Measurements from ENCODE around the gene POLDIP3.
A peak's percentile ranks its signal among the peaks of the same experiment; 100 is the strongest.

The POLDIP3 gene

DNA sequence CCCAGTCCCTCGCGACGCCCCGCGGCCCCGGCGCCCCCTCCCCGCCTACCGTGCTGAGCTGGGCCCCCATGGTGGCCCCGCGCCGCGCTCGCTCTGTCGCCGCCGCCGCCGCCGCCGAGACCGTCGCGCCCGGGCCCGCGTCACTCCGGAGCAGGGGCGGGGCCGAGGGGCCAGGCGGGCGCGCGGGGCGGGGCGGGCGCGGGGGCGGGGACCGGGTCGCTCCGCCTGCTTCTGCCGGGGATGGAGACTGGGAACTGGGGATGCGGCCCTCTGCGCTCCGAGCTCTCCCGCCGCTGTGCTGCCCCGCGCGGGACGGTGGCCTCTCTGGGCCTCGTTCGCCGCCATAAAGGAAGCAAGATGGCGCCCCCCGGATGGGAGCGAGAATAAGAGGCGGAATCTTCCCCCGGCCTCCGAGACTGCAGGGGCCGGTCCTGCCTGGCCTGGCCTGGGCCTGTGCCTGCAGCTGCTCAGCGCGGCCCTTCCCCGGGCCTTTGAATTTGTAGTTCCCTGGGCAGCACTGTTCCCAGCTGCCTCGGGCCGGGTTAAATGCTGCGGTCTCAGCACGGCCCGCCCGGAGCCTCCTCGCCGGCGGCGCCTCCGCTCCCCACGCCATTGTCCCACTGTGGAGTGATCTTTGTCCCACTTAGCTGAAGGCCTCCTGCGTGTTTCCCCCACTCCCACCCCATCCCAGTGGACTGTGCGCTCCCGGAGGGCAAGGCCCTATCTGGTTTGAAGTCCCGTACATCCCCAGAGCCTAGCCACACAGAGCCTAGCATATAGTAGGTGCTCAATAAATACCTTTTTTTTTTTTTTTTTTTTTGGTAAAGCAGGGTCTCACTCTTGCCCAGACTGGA, 34.8 kb upstream of the POLDIP3 start, which contains the start of gene CYB5R3 (continued):
- TF ChIP-seq, protein P1, sequence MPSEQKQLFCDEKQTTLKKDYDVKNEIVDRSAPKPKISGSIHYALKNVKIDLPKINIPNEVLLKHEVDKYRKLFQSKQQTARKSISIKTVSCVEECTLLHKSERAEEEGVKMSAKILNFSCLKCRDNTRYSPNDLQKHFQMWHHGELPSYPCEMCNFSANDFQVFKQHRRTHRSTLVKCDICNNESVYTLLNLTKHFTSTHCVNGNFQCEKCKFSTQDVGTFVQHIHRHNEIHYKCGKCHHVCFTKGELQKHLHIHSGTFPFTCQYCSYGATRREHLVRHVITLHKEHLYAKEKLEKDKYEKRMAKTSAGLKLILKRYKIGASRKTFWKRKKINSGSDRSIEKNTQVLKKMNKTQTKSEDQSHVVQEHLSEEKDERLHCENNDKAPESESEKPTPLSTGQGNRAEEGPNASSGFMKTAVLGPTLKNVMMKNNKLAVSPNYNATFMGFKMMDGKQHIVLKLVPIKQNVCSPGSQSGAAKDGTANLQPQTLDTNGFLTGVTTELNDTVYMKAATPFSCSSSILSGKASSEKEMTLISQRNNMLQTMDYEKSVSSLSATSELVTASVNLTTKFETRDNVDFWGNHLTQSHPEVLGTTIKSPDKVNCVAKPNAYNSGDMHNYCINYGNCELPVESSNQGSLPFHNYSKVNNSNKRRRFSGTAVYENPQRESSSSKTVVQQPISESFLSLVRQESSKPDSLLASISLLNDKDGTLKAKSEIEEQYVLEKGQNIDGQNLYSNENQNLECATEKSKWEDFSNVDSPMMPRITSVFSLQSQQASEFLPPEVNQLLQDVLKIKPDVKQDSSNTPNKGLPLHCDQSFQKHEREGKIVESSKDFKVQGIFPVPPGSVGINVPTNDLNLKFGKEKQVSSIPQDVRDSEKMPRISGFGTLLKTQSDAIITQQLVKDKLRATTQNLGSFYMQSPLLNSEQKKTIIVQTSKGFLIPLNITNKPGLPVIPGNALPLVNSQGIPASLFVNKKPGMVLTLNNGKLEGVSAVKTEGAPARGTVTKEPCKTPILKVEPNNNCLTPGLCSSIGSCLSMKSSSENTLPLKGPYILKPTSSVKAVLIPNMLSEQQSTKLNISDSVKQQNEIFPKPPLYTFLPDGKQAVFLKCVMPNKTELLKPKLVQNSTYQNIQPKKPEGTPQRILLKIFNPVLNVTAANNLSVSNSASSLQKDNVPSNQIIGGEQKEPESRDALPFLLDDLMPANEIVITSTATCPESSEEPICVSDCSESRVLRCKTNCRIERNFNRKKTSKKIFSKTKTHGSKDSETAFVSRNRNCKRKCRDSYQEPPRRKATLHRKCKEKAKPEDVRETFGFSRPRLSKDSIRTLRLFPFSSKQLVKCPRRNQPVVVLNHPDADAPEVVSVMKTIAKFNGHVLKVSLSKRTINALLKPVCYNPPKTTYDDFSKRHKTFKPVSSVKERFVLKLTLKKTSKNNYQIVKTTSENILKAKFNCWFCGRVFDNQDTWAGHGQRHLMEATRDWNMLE (tag by site-specific recombination; conservative IDR thresholded peaks at IDR 0.05; ENCODE audit: low read depth) = no peak
- no peak for TF ChIP-seq ZNF626 (tag by site-specific recombination; IDR thresholded peaks at IDR 0.05)
- TF ChIP-seq ZNF426 (tag by site-specific recombination; IDR thresholded peaks at IDR 0.05) = no peak
- TF ChIP-seq ZNF558 (tag by site-specific recombination; IDR thresholded peaks at IDR 0.05) = no peak
- no peak for TF ChIP-seq ZNF169 (tag by site-specific recombination; IDR thresholded peaks at IDR 0.05)
- no peak for TF ChIP-seq HOXA7 (CRISPR knock-in tag; IDR thresholded peaks at IDR 0.05; ENCODE audit: borderline replicate concordance)
- TF ChIP-seq, protein P2, sequence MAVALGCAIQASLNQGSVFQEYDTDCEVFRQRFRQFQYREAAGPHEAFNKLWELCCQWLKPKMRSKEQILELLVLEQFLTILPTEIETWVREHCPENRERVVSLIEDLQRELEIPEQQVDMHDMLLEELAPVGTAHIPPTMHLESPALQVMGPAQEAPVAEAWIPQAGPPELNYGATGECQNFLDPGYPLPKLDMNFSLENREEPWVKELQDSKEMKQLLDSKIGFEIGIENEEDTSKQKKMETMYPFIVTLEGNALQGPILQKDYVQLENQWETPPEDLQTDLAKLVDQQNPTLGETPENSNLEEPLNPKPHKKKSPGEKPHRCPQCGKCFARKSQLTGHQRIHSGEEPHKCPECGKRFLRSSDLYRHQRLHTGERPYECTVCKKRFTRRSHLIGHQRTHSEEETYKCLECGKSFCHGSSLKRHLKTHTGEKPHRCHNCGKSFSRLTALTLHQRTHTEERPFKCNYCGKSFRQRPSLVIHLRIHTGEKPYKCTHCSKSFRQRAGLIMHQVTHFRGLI (tag by site-specific recombination; IDR thresholded peaks at IDR 0.05) = no peak
- no peak for TF ChIP-seq ZNF211 (tag by site-specific recombination; IDR thresholded peaks at IDR 0.05; ENCODE audit: low read depth)
- 0 out of 2 replicates have a peak, but pooled peaks have one; percentile 25 for TF ChIP-seq SP2 (tag by site-specific recombination; IDR thresholded peaks at IDR 0.05)
- TF ChIP-seq, protein P3, sequence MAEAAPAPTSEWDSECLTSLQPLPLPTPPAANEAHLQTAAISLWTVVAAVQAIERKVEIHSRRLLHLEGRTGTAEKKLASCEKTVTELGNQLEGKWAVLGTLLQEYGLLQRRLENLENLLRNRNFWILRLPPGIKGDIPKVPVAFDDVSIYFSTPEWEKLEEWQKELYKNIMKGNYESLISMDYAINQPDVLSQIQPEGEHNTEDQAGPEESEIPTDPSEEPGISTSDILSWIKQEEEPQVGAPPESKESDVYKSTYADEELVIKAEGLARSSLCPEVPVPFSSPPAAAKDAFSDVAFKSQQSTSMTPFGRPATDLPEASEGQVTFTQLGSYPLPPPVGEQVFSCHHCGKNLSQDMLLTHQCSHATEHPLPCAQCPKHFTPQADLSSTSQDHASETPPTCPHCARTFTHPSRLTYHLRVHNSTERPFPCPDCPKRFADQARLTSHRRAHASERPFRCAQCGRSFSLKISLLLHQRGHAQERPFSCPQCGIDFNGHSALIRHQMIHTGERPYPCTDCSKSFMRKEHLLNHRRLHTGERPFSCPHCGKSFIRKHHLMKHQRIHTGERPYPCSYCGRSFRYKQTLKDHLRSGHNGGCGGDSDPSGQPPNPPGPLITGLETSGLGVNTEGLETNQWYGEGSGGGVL (tag by site-specific recombination; IDR thresholded peaks at IDR 0.05) = no peak
- peak; percentile 89 for TF ChIP-seq YY1 (tag by site-specific recombination; IDR thresholded peaks at IDR 0.05)
- TF ChIP-seq SALL2 (tag by site-specific recombination; IDR thresholded peaks at IDR 0.05; ENCODE audit: borderline replicate concordance) = no peak
- no peak for TF ChIP-seq ZNF19 (tag by site-specific recombination; IDR thresholded peaks at IDR 0.05; ENCODE audit: low read depth)
- no peak for TF ChIP-seq ZNF747 (tag by site-specific recombination; IDR thresholded peaks at IDR 0.05)
- no peak for TF ChIP-seq ZNF837 (tag by site-specific recombination; IDR thresholded peaks at IDR 0.05)
- no peak for TF ChIP-seq ZFP3 (tag by site-specific recombination; IDR thresholded peaks at IDR 0.05; ENCODE audit: low read depth)
- TF ChIP-seq ZNF707 (tag by site-specific recombination; IDR thresholded peaks at IDR 0.05) = no peak
- peak; percentile 36; the same call in 1 of the 2 replicates for TF ChIP-seq ZNF501 (tag by site-specific recombination; IDR thresholded peaks at IDR 0.05)
- TF ChIP-seq, protein P4, sequence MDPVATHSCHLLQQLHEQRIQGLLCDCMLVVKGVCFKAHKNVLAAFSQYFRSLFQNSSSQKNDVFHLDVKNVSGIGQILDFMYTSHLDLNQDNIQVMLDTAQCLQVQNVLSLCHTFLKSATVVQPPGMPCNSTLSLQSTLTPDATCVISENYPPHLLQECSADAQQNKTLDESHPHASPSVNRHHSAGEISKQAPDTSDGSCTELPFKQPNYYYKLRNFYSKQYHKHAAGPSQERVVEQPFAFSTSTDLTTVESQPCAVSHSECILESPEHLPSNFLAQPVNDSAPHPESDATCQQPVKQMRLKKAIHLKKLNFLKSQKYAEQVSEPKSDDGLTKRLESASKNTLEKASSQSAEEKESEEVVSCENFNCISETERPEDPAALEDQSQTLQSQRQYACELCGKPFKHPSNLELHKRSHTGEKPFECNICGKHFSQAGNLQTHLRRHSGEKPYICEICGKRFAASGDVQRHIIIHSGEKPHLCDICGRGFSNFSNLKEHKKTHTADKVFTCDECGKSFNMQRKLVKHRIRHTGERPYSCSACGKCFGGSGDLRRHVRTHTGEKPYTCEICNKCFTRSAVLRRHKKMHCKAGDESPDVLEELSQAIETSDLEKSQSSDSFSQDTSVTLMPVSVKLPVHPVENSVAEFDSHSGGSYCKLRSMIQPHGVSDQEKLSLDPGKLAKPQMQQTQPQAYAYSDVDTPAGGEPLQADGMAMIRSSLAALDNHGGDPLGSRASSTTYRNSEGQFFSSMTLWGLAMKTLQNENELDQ (tag by site-specific recombination; IDR thresholded peaks at IDR 0.05; ENCODE audit: low read depth) = no peak
- TF ChIP-seq, protein P5, sequence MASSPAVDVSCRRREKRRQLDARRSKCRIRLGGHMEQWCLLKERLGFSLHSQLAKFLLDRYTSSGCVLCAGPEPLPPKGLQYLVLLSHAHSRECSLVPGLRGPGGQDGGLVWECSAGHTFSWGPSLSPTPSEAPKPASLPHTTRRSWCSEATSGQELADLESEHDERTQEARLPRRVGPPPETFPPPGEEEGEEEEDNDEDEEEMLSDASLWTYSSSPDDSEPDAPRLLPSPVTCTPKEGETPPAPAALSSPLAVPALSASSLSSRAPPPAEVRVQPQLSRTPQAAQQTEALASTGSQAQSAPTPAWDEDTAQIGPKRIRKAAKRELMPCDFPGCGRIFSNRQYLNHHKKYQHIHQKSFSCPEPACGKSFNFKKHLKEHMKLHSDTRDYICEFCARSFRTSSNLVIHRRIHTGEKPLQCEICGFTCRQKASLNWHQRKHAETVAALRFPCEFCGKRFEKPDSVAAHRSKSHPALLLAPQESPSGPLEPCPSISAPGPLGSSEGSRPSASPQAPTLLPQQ (tag by site-specific recombination; IDR thresholded peaks at IDR 0.05) = no peak
- TF ChIP-seq, protein P6, sequence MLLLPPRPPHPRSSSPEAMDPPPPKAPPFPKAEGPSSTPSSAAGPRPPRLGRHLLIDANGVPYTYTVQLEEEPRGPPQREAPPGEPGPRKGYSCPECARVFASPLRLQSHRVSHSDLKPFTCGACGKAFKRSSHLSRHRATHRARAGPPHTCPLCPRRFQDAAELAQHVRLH (tag by site-specific recombination; IDR thresholded peaks at IDR 0.05) = no peak
- no peak for TF ChIP-seq ZNF677 (tag by site-specific recombination; IDR thresholded peaks at IDR 0.05)
- TF ChIP-seq ZNF37A (tag by site-specific recombination; IDR thresholded peaks at IDR 0.05) = no peak
- TF ChIP-seq KLF8 (tag by site-specific recombination; IDR thresholded peaks at IDR 0.05) = peak; percentile 33
- peak; percentile 48; the same call in 1 of the 2 replicates for TF ChIP-seq MZF1 (tag by site-specific recombination; IDR thresholded peaks at IDR 0.05; ENCODE audit: borderline replicate concordance)
- TF ChIP-seq ZNF335 (tag by site-specific recombination; conservative IDR thresholded peaks at IDR 0.05) = peak; percentile 19; the same call in 1 of the 2 replicates
- TF ChIP-seq ZNF660 (tag by site-specific recombination; IDR thresholded peaks at IDR 0.05) = no peak

All from HEK293 (cell line).